AG08395 (cell line): ENCODE data around the gene FOXF1.

Experiments
- DNase-seq: peaks from one replicate; pipeline ENCODE4 v3.0.0; 2012; ENCODE audit warnings: mixed read lengths, low spot score

Gene FOXF1

GRCh38 chr16:86510465-86511261 is at the start of gene FOXF1:
FOXF1 (plus strand) TSS chr16:86510527; CDS start chr16:86510570, 43 bp downstream.
- peak; percentile 35 for DNase-seq

- DNase-seq = no peak
Observed at GRCh38 chr16:86461037-86461436, 49.3 kb upstream of the FOXF1 start.

DNA sequence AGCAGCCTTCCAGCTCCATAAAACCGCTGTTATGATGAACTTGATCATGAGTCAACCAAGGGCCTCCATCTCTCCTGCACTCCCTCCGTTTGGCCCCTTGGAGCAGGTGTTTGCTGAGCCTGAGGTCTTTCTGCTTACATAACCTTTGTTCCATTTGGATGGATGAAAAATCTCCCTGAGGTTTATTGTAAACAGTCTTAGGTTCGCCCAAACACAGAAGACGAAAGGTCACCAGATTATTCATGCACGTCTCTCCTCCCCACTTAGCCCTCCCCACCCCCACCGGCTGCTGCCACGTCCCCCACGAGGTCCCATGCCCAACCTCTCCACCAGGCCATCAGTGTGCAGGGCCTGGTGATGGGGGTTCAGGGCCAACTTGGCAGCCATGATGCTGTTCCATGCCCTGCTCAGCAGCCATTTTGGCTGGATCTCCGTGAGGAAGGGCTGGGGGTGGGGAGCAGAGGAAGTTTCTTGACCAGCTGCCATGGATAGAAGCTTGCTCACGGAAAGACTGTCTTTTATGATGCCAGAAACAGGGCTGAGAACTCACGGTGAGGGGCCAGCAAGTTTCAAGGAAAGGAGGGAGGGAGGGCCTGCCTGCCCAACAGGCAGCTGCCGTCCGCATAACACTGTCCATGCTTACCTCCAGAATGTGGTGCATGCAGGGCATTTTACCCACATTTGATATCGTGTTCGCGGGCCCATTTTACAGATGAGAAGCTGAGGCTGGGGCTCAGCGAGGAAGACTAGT is 47.8 kb upstream of the FOXF1 start:
- no peak for DNase-seq

DNA sequence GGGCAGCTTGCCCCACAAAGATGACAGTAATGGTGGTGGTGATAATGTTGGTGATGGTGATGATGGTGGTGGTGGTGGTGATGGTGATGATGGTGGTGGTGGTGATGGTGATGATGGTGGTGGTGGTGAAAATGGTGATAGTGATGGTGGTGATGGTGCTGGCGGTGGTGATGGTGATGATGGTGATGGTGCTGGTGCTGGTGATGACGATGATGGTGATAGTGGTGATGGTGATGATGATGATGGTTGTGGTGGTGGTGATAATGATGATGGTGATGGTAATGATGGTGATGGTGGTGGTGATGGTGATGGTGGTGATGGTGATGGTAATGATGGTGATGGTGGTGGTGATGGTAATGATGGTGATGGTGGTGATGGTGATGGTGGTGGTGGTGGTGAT is 46.3 kb upstream of the FOXF1 start:
- no peak for DNase-seq

GRCh38 chr16:86465434-86465833 is 44.9 kb upstream of the FOXF1 start:
- DNase-seq = no peak

DNA sequence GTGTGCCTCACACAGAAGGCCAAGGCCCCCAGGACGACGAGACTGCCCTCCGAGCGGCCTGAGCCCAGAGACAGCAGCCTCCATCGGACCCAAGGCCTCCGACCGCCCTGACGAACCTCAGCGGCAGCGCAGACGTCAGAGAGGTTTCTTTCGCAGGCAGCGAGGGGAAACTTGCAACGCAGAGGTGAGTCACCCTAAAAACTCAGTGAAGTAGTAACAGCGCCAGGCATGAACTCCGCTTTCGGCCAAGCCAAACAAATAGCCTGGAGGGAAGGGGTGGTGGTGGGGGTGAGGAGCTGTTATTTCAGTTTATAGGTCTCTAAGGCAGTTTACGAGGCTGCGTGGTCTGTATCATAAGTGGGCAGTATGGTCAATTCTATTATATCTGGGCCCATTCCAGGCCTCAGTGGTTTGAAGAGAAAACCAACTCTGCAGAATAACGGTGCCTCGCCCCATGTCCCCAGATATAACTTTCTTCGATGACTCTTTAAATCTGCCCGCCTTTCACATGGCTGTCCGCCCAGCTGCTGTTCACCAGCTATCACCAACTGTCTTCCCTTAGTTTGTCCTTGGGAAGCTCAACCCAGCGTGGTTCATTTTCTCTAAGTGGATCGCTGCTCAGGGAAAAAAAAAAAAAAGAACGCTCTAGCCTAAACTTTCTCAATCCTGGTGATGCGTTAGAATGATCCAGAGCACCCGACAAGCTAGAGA is 43.5 kb upstream of the FOXF1 start:
- DNase-seq = no peak

GRCh38 chr16:86467490-86467889 is 42.8 kb upstream of the FOXF1 start:
- DNase-seq = no peak

GRCh38 chr16:86470964-86471363 is 39.4 kb upstream of the FOXF1 start:
- DNase-seq = no peak

DNA sequence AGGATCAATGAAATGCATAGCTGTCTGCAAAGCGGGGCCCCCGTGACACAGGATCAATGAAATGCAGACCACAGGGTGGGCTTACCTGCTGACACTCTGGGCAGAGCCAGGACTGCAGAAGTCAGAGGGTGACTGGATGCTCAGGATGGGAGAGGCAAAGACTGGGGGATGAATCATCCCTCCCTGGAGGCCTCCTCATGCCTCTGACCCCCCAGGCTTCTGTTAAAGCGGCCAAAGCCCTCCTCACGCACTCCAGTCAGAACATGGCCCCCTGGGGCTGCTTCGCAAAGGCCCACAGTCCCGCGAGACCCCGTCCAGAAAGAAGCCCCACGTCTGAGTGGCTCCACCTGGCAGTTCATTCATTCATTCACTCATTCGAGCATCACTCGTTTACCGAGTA is 38.4 kb upstream of the FOXF1 start:
- DNase-seq = no peak

DNA sequence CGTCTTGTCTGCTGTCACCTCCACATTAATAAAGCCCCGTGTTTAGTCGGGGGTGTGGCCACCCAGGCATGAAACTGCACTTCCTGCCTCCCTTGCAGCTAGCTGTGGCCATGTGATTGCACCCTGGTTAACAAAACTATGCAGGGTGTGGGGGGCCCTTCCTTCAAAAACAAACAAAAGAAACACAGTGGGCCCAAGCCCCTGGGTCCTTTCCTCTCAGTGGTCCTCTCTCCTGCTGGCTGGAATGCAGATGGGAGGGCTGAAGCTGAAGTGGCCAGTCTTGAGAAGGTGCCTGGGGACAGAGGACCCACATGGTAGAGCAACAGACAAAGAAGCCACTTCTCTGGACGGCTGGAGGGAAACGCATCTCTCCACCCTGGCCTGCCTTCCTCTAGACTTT is 38.0 kb upstream of the FOXF1 start:
- DNase-seq = no peak

- no peak for DNase-seq
Observed at GRCh38 chr16:86476956-86477534, 33.3 kb upstream of the FOXF1 start.

DNA sequence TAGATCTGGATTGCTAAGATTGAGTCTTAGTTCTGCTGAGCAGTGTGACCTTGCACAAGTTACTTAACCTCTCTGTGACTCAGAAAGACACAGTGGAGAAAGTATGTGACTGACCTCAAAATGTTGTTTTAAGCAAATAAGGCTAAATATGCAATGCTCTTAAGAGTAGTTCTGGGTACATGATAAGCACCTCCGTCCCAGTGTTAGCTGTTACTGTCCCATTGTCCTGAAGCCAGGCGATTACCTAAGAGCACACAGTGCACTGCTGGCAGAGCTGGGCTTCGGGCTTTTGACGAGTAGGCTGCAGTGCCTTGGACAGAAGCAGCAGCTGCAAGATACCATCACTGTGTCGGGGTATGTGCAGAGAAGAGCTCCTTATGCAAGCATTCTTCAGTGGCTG is 32.7 kb upstream of the FOXF1 start:
- DNase-seq = no peak

DNA sequence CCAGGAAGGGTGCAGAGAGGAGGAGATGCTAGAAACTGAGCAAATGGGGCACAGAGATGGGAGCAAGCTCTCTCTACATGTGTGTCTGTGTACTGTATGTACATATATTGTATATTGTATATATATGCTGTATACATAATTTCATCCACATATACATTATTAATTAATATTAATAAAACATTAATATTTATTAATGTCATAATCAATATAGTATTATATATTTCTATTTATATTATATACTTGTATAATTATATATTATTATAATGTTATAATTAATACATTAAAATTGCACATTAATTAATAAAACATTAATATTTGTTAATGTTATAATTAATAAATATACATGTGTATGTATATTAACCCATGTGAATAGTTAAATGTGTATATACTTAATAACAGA is 31.5 kb upstream of the FOXF1 start:
- DNase-seq = no peak

- peak; percentile 33 for DNase-seq
Observed at GRCh38 chr16:86479419-86479818, 30.9 kb upstream of the FOXF1 start.

DNA sequence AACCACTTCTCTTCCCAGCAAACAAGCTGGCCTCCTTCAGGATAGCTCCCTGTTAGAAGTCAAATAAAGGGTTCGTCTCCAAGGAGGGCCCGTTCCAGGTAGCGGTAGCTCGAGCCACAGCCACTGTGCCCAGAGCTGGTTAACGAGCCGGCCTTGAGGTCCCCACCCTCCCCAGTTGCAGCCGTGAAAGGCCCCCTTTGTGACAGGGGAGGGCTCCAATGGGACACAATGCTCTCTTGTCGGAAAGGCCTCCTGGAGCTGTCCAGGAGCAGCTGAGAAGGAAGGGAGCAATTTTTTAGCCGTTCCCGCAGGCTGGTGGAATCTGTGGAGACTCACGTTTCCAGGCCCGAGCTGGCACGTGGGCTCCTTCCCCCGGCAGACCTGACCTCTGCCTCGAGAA is 29.9 kb upstream of the FOXF1 start:
- no peak for DNase-seq

- DNase-seq = no peak
Observed at GRCh38 chr16:86481607-86482006, 28.7 kb upstream of the FOXF1 start.

DNA sequence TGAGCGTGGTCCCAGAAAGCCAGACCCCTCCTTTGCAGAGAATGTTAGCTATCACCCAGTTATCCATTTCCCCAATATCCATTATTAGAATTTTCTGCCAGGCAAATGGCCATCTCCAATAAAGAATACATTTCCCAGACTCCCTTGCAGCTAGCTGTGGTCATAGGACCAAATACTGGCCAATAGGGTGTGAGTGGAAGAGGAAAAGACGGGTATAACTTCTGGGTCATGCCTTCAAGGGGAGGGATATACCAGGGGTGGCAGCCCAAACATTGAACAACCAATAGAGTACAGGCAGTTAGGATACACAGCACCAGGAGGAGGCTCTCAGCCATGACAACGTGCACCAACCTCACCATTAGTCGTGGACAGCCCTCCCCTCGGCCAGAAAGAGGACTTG is 26.1 kb upstream of the FOXF1 start:
- no peak for DNase-seq

- no peak for DNase-seq
Observed at GRCh38 chr16:86485746-86486145, 24.6 kb upstream of the FOXF1 start.

GRCh38 chr16:86490859-86491639 is 19.3 kb upstream of the FOXF1 start:
- DNase-seq = peak; percentile 53

GRCh38 chr16:86491640-86492023 is 18.7 kb upstream of the FOXF1 start:
- no peak for DNase-seq

- no peak for DNase-seq
Observed at GRCh38 chr16:86492267-86492960, 17.9 kb upstream of the FOXF1 start.
